Activated naive CD4-positive, alpha-beta T cell treated with anti-CD3 and anti-CD28 coated beads for 36 hours (primary cell): ENCODE data around the gene PRICKLE1. TPM values are rescaled to one million over a fixed set of nuclear protein-coding genes. Genes with fewer than 3 reads are reported as not detected.

Experiments used
- CTCF ChIA-PET: fragments of 350-600 bp; sonication (Branson Sonifier 250); formaldehyde crosslinking; loops from one replicate; lab custom pipeline; 2021; ENCODE audit warnings: antibody characterized with exemption; lab: Charles Lee
- DNase-seq: peaks from one replicate; pipeline ENCODE4 v3.0.0-alpha.2; 2020
- H3K27ac Mint-ChIP-seq: one replicate; pipeline ENCODE4 v1.8.0; 2021; ENCODE audit warnings: mild to moderate bottlenecking, mixed read lengths
- H3K27me3 Mint-ChIP-seq: one replicate; pipeline ENCODE4 v1.8.0; 2021; ENCODE audit warnings: low read depth, mixed read lengths
- H3K36me3 Mint-ChIP-seq: one replicate; pipeline ENCODE4 v1.8.0; 2021; ENCODE audit warnings: low read depth, mixed read lengths
- H3K4me1 Mint-ChIP-seq: one replicate; pipeline ENCODE4 v1.8.0; 2021; ENCODE audit warnings: low read depth, mixed read lengths
- H3K4me3 Mint-ChIP-seq: one replicate; pipeline ENCODE4 v1.8.0; 2021; ENCODE audit warnings: mild to moderate bottlenecking, moderate library complexity, mixed read lengths
- H3K9me3 Mint-ChIP-seq: one replicate; pipeline ENCODE4 v1.8.0; 2021; ENCODE audit warnings: mixed read lengths
- intact Hi-C: fragments of 100-400 bp; cut with micrococcal nuclease; formaldehyde crosslinking; loops from one replicate; pipeline ENCODE4 v1.15.1; 2023
- total RNA-seq, 2 experiments: library from RNA; stranded (reverse); gene quantifications; one replicate each; pipeline ENCODE4 v1.2.3, GENCODE V29; 2021

The PRICKLE1 gene
- total RNA-seq, 2 experiments from 2014 or later: not detected

GRCh38 chr12:42585841-42586216 lies 3.7 kb downstream of the PRICKLE1 start:
- no peaks in the 10 kb centered on the region for H3K9me3 Mint-ChIP-seq
- no peak overlapping the region for H3K4me3 Mint-ChIP-seq
- peaks cover 14% of the 10 kb centered on the region for H3K4me1 Mint-ChIP-seq
- no peak overlapping the region for H3K27ac Mint-ChIP-seq
- CTCF ChIA-PET: interaction anchor here (0.7 kb wide), 1 partner anchor 122 kb away, joined by 3 read pairs; no protein-coding TSS in a partner anchor
- intact Hi-C loops: loop anchor here (5.0 kb wide), 2 partner anchors 751 to 1296 kb away; no protein-coding TSS in a partner anchor
- no peak for DNase-seq
- H3K27me3 Mint-ChIP-seq: peaks cover 46% of the 10 kb centered on the region
- H3K36me3 Mint-ChIP-seq: no peaks in the 10 kb centered on the region

GRCh38 chr12:42585154-42585840 lies 4.2 kb downstream of the PRICKLE1 start:
- CTCF ChIA-PET: no interaction called here
- no peaks in the 10 kb centered on the region for H3K36me3 Mint-ChIP-seq
- H3K27ac Mint-ChIP-seq: no peak overlapping the region
- DNase-seq: no peak
- peaks cover 9% of the 10 kb centered on the region for H3K4me1 Mint-ChIP-seq
- H3K4me3 Mint-ChIP-seq: no peak overlapping the region
- no peaks in the 10 kb centered on the region for H3K9me3 Mint-ChIP-seq
- H3K27me3 Mint-ChIP-seq: peaks cover 42% of the 10 kb centered on the region
- intact Hi-C loops: loop anchor here (5.0 kb wide), 2 partner anchors 752 to 1297 kb away; no protein-coding TSS in a partner anchor

GRCh38 chr12:42584651-42585111 lies 4.9 kb downstream of the PRICKLE1 start:
- peaks cover 7% of the 10 kb centered on the region for H3K4me1 Mint-ChIP-seq
- no peak overlapping the region for H3K27ac Mint-ChIP-seq
- CTCF ChIA-PET: interaction anchor here (0.6 kb wide), 1 partner anchor 100 kb away, joined by 3 read pairs; no protein-coding TSS in a partner anchor
- H3K4me3 Mint-ChIP-seq: no peak overlapping the region
- no peaks in the 10 kb centered on the region for H3K9me3 Mint-ChIP-seq
- intact Hi-C loops: loop anchor here (5.0 kb wide), 2 partner anchors 753 to 1298 kb away; no protein-coding TSS in a partner anchor
- no peak for DNase-seq
- H3K36me3 Mint-ChIP-seq: no peaks in the 10 kb centered on the region
- peaks cover 38% of the 10 kb centered on the region for H3K27me3 Mint-ChIP-seq

GRCh38 chr12:42583016-42583415 lies 6.5 kb downstream of the PRICKLE1 start:
- no peak for DNase-seq
- no peaks in the 10 kb centered on the region for H3K36me3 Mint-ChIP-seq
- H3K27ac Mint-ChIP-seq: no peak overlapping the region
- H3K4me3 Mint-ChIP-seq: no peak overlapping the region
- CTCF ChIA-PET: no interaction called here
- intact Hi-C loops: no loop called here
- H3K4me1 Mint-ChIP-seq: no peaks in the 10 kb centered on the region
- H3K27me3 Mint-ChIP-seq: peaks cover 27% of the 10 kb centered on the region
- H3K9me3 Mint-ChIP-seq: no peaks in the 10 kb centered on the region

GRCh38 chr12:42582498-42582897 lies 7.0 kb downstream of the PRICKLE1 start:
- DNase-seq: no peak
- no peak overlapping the region for H3K4me3 Mint-ChIP-seq
- no peaks in the 10 kb centered on the region for H3K9me3 Mint-ChIP-seq
- no peaks in the 10 kb centered on the region for H3K4me1 Mint-ChIP-seq
- CTCF ChIA-PET: no interaction called here
- H3K36me3 Mint-ChIP-seq: no peaks in the 10 kb centered on the region
- intact Hi-C loops: no loop called here
- no peak overlapping the region for H3K27ac Mint-ChIP-seq
- H3K27me3 Mint-ChIP-seq: peaks cover 24% of the 10 kb centered on the region

- no peaks in the 10 kb centered on the region for H3K36me3 Mint-ChIP-seq
- no peaks in the 10 kb centered on the region for H3K9me3 Mint-ChIP-seq
- no peak overlapping the region for H3K4me3 Mint-ChIP-seq
- CTCF ChIA-PET: no interaction called here
- peaks cover 20% of the 10 kb centered on the region for H3K27me3 Mint-ChIP-seq
- DNase-seq: no peak
- intact Hi-C loops: no loop called here
- no peak overlapping the region for H3K27ac Mint-ChIP-seq
- H3K4me1 Mint-ChIP-seq: no peaks in the 10 kb centered on the region
These were observed 7.5 kb downstream of the PRICKLE1 start for GRCh38 chr12:42582050-42582449.

- CTCF ChIA-PET: no interaction called here
These were observed 13.2 kb downstream of the PRICKLE1 start for GRCh38 chr12:42576374-42576773.

GRCh38 chr12:42575717-42576116 lies 13.8 kb downstream of the PRICKLE1 start:
- no peaks in the 10 kb centered on the region for H3K4me1 Mint-ChIP-seq
- DNase-seq: no peak
- CTCF ChIA-PET: no interaction called here
- H3K4me3 Mint-ChIP-seq: no peak overlapping the region
- H3K9me3 Mint-ChIP-seq: no peaks in the 10 kb centered on the region
- intact Hi-C loops: loop anchor here (10.0 kb wide), 1 partner anchor 1631 kb away; no protein-coding TSS in a partner anchor
- no peaks in the 10 kb centered on the region for H3K36me3 Mint-ChIP-seq
- H3K27me3 Mint-ChIP-seq: peaks cover 3% of the 10 kb centered on the region
- H3K27ac Mint-ChIP-seq: no peak overlapping the region

More at GRCh38 chr12:42576374-42576773, 13.2 kb downstream of the PRICKLE1 start:
- intact Hi-C loops: loop anchor here (10.0 kb wide), 1 partner anchor 1632 kb away; no protein-coding TSS in a partner anchor
- no peak overlapping the region for H3K4me3 Mint-ChIP-seq
- peaks cover 3% of the 10 kb centered on the region for H3K27me3 Mint-ChIP-seq
- H3K9me3 Mint-ChIP-seq: no peaks in the 10 kb centered on the region
- no peaks in the 10 kb centered on the region for H3K4me1 Mint-ChIP-seq
- no peaks in the 10 kb centered on the region for H3K36me3 Mint-ChIP-seq
- DNase-seq: no peak
- H3K27ac Mint-ChIP-seq: no peak overlapping the region

- Mint-ChIP-seq H3K27me3 (peaks cover 2% of the 10 kb centered on the region), H3K27ac (no peak overlapping the region), H3K9me3 (no peaks in the 10 kb centered on the region), H3K4me3 (no peak overlapping the region), H3K4me1 (no peaks in the 10 kb centered on the region), H3K36me3 (no peaks in the 10 kb centered on the region)
- CTCF ChIA-PET: no interaction called here
- intact Hi-C loops: loop anchor here (10.0 kb wide), 1 partner anchor 1630 kb away; no protein-coding TSS in a partner anchor
- no peak for DNase-seq
These were observed 14.7 kb downstream of the PRICKLE1 start for GRCh38 chr12:42574851-42575266.

GRCh38 chr12:42571327-42572009 lies 18.1 kb downstream of the PRICKLE1 start:
- H3K9me3 Mint-ChIP-seq: no peaks in the 10 kb centered on the region
- H3K27me3 Mint-ChIP-seq: peaks cover 2% of the 10 kb centered on the region
- H3K4me1 Mint-ChIP-seq: no peaks in the 10 kb centered on the region
- H3K27ac Mint-ChIP-seq: no peak overlapping the region
- CTCF ChIA-PET: interaction anchor here (0.6 to 6.4 kb wide), 2 partner anchors 66 to 88 kb away, joined by 4 to 33 read pairs; no protein-coding TSS in a partner anchor
- no peak for DNase-seq
- no peaks in the 10 kb centered on the region for H3K36me3 Mint-ChIP-seq
- no peak overlapping the region for H3K4me3 Mint-ChIP-seq
- intact Hi-C loops: loop anchor here (10.0 kb wide), 1 partner anchor 1627 kb away; no protein-coding TSS in a partner anchor

GRCh38 chr12:42570076-42570475 lies 19.5 kb downstream of the PRICKLE1 start:
- CTCF ChIA-PET: interaction anchor here (1.6 to 6.4 kb wide), 3 partner anchors 8 to 95 kb away, joined by 5 to 33 read pairs (median 13); no protein-coding TSS in a partner anchor
- no peaks in the 10 kb centered on the region for H3K9me3 Mint-ChIP-seq
- no peak overlapping the region for H3K27ac Mint-ChIP-seq
- H3K4me1 Mint-ChIP-seq: no peaks in the 10 kb centered on the region
- no peak overlapping the region for H3K4me3 Mint-ChIP-seq
- no peak for DNase-seq
- H3K36me3 Mint-ChIP-seq: no peaks in the 10 kb centered on the region
- peaks cover 2% of the 10 kb centered on the region for H3K27me3 Mint-ChIP-seq
- intact Hi-C loops: loop anchor here (10.0 kb wide), 1 partner anchor 1625 kb away; no protein-coding TSS in a partner anchor
